Gastroesophageal sphincter (tissue), 4 donors: ENCODE data around the gene TCF12. TPM values are rescaled to one million over a fixed set of nuclear protein-coding genes. Genes with fewer than 3 reads are reported as not detected.

ENCODE experiments used
- ATAC-seq: fragments of 150-250 bp; one replicate; pipeline ENCODE4 v1.9.1; 2016; ENCODE audit warnings: mild to moderate bottlenecking, moderate library complexity
- H3K27ac ChIP-seq, 4 donors: fragments of 200-600 bp; sonication (generic) in 3 of 4; 1 replicate in 3 of 4; 2 replicates in 1 of 4; pipeline ENCODE4 v1.5.1; 2016 to 2019
- H3K27me3 ChIP-seq: fragments of 200-600 bp; sonication (generic); one replicate; pipeline ENCODE4 v1.5.1; 2019
- H3K36me3 ChIP-seq, 2 donors: fragments of 200-600 bp; sonication (generic); one replicate each; pipeline ENCODE4 v1.5.1; 2019; ENCODE audit warnings: control low read depth in 1 of 2
- H3K4me1 ChIP-seq, 3 donors: fragments of 200-600 bp; sonication (generic); 1 replicate in 2 of 3; 2 replicates in 1 of 3; pipeline ENCODE4 v1.5.1; 2016 to 2019; ENCODE audit warnings: control low read depth in 2 of 3
- H3K4me3 ChIP-seq, 2 donors: fragments of 200-600 bp; sonication (generic); one replicate each; pipeline ENCODE4 v1.5.1; 2019; ENCODE audit warnings: mild to moderate bottlenecking in 1 of 2, moderate library complexity in 1 of 2
- H3K9me3 ChIP-seq, 3 donors: fragments of 200-600 bp; sonication (generic); one replicate each; pipeline ENCODE4 v1.5.1; 2017 to 2019; ENCODE audit warnings: control low read depth in 2 of 3
- EP300 ChIP-seq: sonication (generic); formaldehyde crosslinking; IDR thresholded peaks from one replicate; pipeline ENCODE4 v1.6.1; 2017; ENCODE audit warnings: antibody characterized with exemption, mild to moderate bottlenecking
- POLR2A ChIP-seq, 2 donors: fragments of 450-650 bp; IDR thresholded peaks; one replicate each; pipeline ENCODE4 v1.6.1; 2017; ENCODE audit warnings: antibody characterized with exemption in 2 of 2, mild to moderate bottlenecking in 2 of 2, moderate library complexity in 1 of 2
- POLR2AphosphoS5 ChIP-seq: sonication (generic); formaldehyde crosslinking; IDR thresholded peaks from one replicate; pipeline ENCODE4 v1.6.1; 2017; ENCODE audit warnings: antibody characterized with exemption
- WGBS, 2 donors: methylation state at CpG; one replicate each; pipeline ENCODE4 v1.1.5; 2018; ENCODE audit warnings: low coverage in 1 of 2; 5-methylcytosine and 5-hydroxymethylcytosine counted together
- total RNA-seq, 4 donors: library from RNA; depleted of rRNA; stranded (reverse); fragments of >200 nt; gene quantifications; one replicate each; pipeline ENCODE4 v1.1.0, GENCODE V29; 2016
- TF ChIP-seq, protein P1 (sequence below), 4 experiments: fragments of 200-600 bp in 2 of 4; fragments of 450-650 bp in 2 of 4; sonication (generic) in 1 of 4; IDR thresholded peaks; one replicate each; pipeline ENCODE4 v1.5.1; 2017 to 2019; ENCODE audit warnings: antibody characterized with exemption in 4 of 4, mild to moderate bottlenecking in 2 of 4, moderate library complexity in 2 of 4

Gene TCF12
- total RNA-seq, 4 donors from 2014 or later: 78.1 to 194 (median 154) TPM

DNA sequence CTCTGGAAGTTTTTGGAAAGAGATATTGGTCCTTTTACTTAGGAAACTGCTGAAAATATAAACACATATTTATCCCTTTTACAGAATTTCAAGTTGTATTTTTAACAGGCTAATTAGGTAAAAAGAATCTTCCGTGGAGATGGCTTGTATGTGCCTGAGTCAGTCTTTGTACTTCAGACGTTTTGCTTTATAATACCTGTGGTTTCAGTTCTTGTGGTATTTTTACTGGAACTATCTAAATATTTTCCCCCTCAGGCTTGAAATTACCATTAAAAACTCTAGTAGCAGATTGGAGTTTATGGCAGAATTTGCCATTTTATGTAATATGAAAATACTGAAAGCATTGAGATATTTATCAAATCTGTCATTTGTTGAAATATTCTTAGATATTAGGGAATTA, 306.2 kb downstream of the TCF12 start:
- WGBS, 2 donors: 38 to 44% methylated on average over 2 of the region's 2 CpGs
- no peaks in the 10 kb centered on the region for H3K27me3 ChIP-seq
- H3K9me3 ChIP-seq: no peaks in the 10 kb centered on the region
- H3K36me3 ChIP-seq: no peaks in the 10 kb centered on the region
- H3K4me3 ChIP-seq: no peak overlapping the region
- no peak overlapping the region for H3K27ac ChIP-seq
- H3K4me1 ChIP-seq: peaks cover 0 to 29% (median 0%) of the 10 kb centered on the region in 3 donors
- TF ChIP-seq POLR2AphosphoS5 (no peak), POLR2A (IDR thresholded peaks at IDR 0.05) (no peak), EP300 (no peak)
- TF ChIP-seq, protein P1, sequence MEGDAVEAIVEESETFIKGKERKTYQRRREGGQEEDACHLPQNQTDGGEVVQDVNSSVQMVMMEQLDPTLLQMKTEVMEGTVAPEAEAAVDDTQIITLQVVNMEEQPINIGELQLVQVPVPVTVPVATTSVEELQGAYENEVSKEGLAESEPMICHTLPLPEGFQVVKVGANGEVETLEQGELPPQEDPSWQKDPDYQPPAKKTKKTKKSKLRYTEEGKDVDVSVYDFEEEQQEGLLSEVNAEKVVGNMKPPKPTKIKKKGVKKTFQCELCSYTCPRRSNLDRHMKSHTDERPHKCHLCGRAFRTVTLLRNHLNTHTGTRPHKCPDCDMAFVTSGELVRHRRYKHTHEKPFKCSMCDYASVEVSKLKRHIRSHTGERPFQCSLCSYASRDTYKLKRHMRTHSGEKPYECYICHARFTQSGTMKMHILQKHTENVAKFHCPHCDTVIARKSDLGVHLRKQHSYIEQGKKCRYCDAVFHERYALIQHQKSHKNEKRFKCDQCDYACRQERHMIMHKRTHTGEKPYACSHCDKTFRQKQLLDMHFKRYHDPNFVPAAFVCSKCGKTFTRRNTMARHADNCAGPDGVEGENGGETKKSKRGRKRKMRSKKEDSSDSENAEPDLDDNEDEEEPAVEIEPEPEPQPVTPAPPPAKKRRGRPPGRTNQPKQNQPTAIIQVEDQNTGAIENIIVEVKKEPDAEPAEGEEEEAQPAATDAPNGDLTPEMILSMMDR (IDR thresholded peaks at IDR 0.05): no peak
- ATAC-seq: no peak

DNA sequence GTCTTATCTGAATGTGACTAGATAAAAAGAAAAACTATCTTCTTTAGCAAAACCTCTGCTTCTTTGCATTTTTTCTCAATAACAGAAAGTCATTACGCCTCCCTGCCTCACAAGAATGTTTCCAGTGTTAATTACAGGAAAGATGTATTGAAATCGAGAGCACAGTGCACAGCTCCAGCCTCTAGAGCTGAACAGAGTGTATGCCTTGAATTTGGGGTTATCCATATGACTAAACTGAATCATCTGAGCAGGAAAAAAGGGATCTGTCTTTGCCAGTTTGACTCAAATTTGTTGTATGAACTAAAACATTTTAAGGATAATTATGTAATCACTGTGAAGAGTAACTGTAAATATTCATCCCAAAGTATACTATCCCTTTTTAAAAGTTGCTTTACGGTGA, 308.7 kb downstream of the TCF12 start:
- no peaks in the 10 kb centered on the region for H3K9me3 ChIP-seq
- TF ChIP-seq EP300 (no peak), POLR2AphosphoS5 (no peak), POLR2A (IDR thresholded peaks at IDR 0.05) (no peak)
- TF ChIP-seq, protein P1 (IDR thresholded peaks at IDR 0.05): no peak
- H3K4me3 ChIP-seq: no peak overlapping the region
- H3K4me1 ChIP-seq: peaks cover 0 to 16% (median 0%) of the 10 kb centered on the region in 3 donors
- 53 to 75% methylated on average over 3 of the region's 3 CpGs for WGBS, 2 donors
- ATAC-seq: no peak
- H3K36me3 ChIP-seq: peaks cover 0 to 1% of the 10 kb centered on the region in 2 donors
- H3K27ac ChIP-seq: no peak overlapping the region
- no peaks in the 10 kb centered on the region for H3K27me3 ChIP-seq

DNA sequence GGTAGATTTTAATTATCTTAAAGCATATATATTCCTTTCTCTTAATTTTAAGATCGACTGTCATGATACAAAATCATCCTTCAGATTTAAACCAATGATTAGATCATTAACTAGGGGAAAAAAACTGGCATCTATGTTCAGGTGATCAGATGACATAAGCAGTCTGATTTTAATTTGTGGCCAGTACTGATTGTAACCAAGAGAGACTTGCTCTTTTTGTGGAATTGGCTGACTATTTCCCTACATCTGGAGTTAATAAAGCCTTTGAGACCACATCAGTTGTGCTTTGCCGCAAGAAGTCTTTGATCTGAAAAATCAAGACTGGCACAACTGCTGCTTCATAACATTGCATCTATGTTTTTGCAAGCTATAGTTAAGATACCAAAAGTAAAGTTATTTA, 309.5 kb downstream of the TCF12 start:
- no peaks in the 10 kb centered on the region for H3K9me3 ChIP-seq
- H3K36me3 ChIP-seq: peaks cover 0 to 8% of the 10 kb centered on the region in 2 donors
- H3K27me3 ChIP-seq: no peaks in the 10 kb centered on the region
- ATAC-seq: no peak
- H3K4me1 ChIP-seq: peaks cover 0 to 16% (median 0%) of the 10 kb centered on the region in 3 donors
- H3K27ac ChIP-seq: no peak overlapping the region
- TF ChIP-seq EP300: no peak
- no peak for TF ChIP-seq POLR2A (IDR thresholded peaks at IDR 0.05)
- TF ChIP-seq, protein P1 (IDR thresholded peaks at IDR 0.05): no peak
- TF ChIP-seq POLR2AphosphoS5: no peak
- no peak overlapping the region for H3K4me3 ChIP-seq
- 63 to 80% methylated on average over 2 of the region's 2 CpGs for WGBS, 2 donors

DNA sequence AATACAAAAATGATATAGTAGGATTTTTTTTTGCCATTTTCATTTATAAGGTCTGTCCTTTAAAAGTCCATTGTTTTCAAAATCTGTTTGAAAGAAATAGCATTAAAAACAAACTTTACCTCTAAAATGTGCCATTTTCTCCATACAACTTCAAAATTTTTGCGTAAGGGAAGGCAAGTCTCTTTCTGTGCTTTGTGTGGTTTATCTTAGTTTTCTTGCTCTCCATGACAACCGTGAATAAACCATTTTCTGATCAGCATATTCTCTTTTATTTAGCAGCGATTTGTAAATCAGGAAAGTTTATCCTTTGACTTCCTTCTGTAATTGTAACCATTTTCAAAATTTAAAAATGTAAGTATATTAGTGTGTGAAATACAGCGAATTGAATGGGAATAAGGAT, 310.0 kb downstream of the TCF12 start:
- no peak overlapping the region for H3K27ac ChIP-seq
- WGBS, 2 donors: 60 to 74% methylated on average over 4 of the region's 4 CpGs

DNA sequence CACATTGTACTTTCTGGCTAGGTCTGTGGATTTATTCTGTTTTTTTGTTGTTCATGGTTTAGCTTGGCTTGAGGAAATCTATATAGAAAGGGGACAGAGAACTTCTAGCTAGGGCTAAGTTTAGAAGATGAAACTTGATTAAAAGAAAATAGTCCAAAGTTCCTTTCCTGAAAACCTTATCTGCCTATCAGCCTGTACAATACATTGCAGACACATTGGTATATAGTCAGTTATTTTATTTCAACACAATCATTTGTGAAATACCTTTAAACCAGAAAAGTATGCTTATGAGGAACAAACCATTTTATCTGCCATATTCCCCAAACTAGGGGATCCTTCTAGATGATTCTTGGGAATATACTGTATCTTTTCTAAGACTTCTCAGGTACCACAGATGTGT, 310.6 kb downstream of the TCF12 start:
- TF ChIP-seq POLR2A (IDR thresholded peaks at IDR 0.05): no peak
- no peak for TF ChIP-seq EP300
- TF ChIP-seq, protein P1 (IDR thresholded peaks at IDR 0.05): no peak
- no peak for TF ChIP-seq POLR2AphosphoS5
- Histone ChIP-seq H3K4me1 (peaks cover 0 to 16% (median 0%) of the 10 kb centered on the region in 3 donors), H3K9me3 (no peaks in the 10 kb centered on the region), H3K4me3 (no peak overlapping the region), H3K36me3 (peaks cover 3 to 20% of the 10 kb centered on the region in 2 donors), H3K27me3 (no peaks in the 10 kb centered on the region), H3K27ac (no peak overlapping the region)
- no peak for ATAC-seq

More for the DNA sequence above, 310.0 kb downstream of the TCF12 start:
- no peak overlapping the region for H3K4me3 ChIP-seq
- H3K27me3 ChIP-seq: no peaks in the 10 kb centered on the region
- peaks cover 0 to 13% of the 10 kb centered on the region in 2 donors for H3K36me3 ChIP-seq
- peaks cover 0 to 16% (median 0%) of the 10 kb centered on the region in 3 donors for H3K4me1 ChIP-seq
- no peak for ATAC-seq
- TF ChIP-seq EP300 (no peak), POLR2AphosphoS5 (no peak), POLR2A (IDR thresholded peaks at IDR 0.05) (no peak)
- TF ChIP-seq, protein P1 (IDR thresholded peaks at IDR 0.05): no peak
- no peaks in the 10 kb centered on the region for H3K9me3 ChIP-seq
